ENCODE measurements around the gene HOXC4. TPM values are rescaled to one million over a fixed set of nuclear protein-coding genes. Genes with fewer than 3 reads are reported as not detected.
A peak's percentile ranks its signal among the peaks of the same experiment; 100 is the strongest.

The HOXC4 gene
- total and polyA plus RNA-seq, 2 donors (not counting 1 experiment from before 2014, with no cell fraction given) = 0.17 TPM

- TF ChIP-seq EZH2 (IDR thresholded peaks at IDR 0.05; ENCODE audit: low read length, missing control alignments) (peak; percentile 68), CTCF (conservative IDR thresholded peaks at IDR 0.05 in 1 of 2, IDR thresholded peaks at IDR 0.05 in 1 of 2; ENCODE audit: low read depth in 1 of 2, low read length in 2 of 2) (no peak)
- Histone ChIP-seq H3K79me2 (ENCODE audit: control insufficient read depth, insufficient read depth, low read length) (no peaks in the 10 kb centered on the region), H3K4me3 (replicated peaks in 1 of 4; ENCODE audit: control extremely low read depth in 1 of 4, insufficient read depth in 1 of 4, low read depth in 3 of 4, low read length in 4 of 4) (no peak overlapping the region), H4K20me1 (ENCODE audit: control insufficient read depth, extremely low read depth, insufficient read depth, low read length) (no peaks in the 10 kb centered on the region), H3K27me3 (ENCODE audit: control insufficient read depth, insufficient read depth, low read length) (peaks cover 56% of the 10 kb centered on the region), H3K4me1 (ENCODE audit: control insufficient read depth, extremely low read depth, insufficient read depth, low read length) (no peaks in the 10 kb centered on the region), H3K9me3 (ENCODE audit: control insufficient read depth, insufficient read depth, low read depth, low read length) (no peaks in the 10 kb centered on the region), H3K9ac (ENCODE audit: insufficient read depth, low read length) (no peak overlapping the region), H3K27ac (ENCODE audit: insufficient read depth, low read length) (no peak overlapping the region), H3K4me2 (ENCODE audit: extremely low read depth, insufficient read depth, low read length) (peak overlapping the region; percentile 32), H2AFZ (ENCODE audit: low read length) (no peak overlapping the region), H3K36me3 (ENCODE audit: control insufficient read depth, insufficient read depth, low read length) (no peaks in the 10 kb centered on the region)
- DNase-seq (ENCODE audit: low read depth in 2 of 2) = no peak
Measured at GRCh38 chr12:54014377-54015017, 39.1 kb upstream of the HOXC4 start.

DNA sequence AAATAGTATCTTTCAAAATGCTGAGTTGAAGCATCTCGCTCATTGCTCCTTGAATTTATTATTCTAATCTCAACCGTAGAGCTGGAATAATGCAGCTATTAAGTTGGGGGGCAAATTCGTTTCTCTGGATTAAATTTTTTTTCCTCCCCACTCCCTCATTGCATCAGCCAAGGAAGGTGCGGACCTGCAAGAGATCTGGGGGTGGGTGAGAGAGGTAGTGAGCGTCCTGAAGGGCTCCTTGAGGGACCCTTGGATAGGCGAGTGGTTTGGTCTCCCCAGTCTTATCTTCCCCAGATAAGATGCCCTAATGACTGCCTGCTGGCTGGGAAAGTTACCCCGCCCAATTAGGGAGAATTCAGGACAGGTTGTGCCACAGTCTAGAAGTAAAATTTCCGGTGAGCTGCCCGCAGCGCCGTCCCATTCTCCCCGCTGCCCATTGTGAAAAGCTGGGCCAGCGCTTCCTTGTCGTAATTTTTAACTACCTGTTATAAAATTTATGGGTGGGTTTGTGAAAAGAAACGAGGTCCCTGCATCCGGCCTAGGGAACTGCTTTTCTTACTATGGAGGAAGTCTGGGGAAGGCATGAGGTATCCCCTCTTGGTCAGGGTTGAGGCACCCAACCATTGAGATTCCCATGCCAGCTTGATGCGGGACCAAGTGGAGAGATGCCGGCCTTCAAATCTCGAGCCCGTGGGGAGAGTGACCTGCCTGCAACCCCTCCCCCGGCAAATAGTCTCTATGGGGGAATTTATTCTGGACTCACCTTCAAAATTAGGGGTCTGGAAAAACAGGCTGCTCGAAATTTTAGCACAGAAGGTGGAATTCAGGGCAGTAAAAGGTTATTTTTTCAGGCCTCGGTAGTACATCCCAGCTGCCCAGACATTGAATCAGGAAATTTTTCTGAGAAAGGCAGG, 38.4 kb upstream of the HOXC4 start:
- no peak overlapping the region for H3K27ac ChIP-seq (ENCODE audit: insufficient read depth, low read length)

More for the DNA sequence above, 38.4 kb upstream of the HOXC4 start:
- Histone ChIP-seq H3K27me3 (ENCODE audit: control insufficient read depth, insufficient read depth, low read length) (peaks cover 52% of the 10 kb centered on the region), H3K9me3 (ENCODE audit: control insufficient read depth, insufficient read depth, low read depth, low read length) (no peaks in the 10 kb centered on the region), H3K4me1 (ENCODE audit: control insufficient read depth, extremely low read depth, insufficient read depth, low read length) (no peaks in the 10 kb centered on the region), H2AFZ (ENCODE audit: low read length) (no peak overlapping the region), H3K4me2 (ENCODE audit: extremely low read depth, insufficient read depth, low read length) (no peak overlapping the region), H3K4me3 (replicated peaks in 1 of 4; ENCODE audit: control extremely low read depth in 1 of 4, insufficient read depth in 1 of 4, low read depth in 3 of 4, low read length in 4 of 4) (no peak overlapping the region), H4K20me1 (ENCODE audit: control insufficient read depth, extremely low read depth, insufficient read depth, low read length) (no peaks in the 10 kb centered on the region), H3K36me3 (ENCODE audit: control insufficient read depth, insufficient read depth, low read length) (no peaks in the 10 kb centered on the region), H3K9ac (ENCODE audit: insufficient read depth, low read length) (no peak overlapping the region), H3K79me2 (ENCODE audit: control insufficient read depth, insufficient read depth, low read length) (no peaks in the 10 kb centered on the region)
- peak; percentile 92 for TF ChIP-seq EZH2 (IDR thresholded peaks at IDR 0.05; ENCODE audit: low read length, missing control alignments)
- TF ChIP-seq CTCF (conservative IDR thresholded peaks at IDR 0.05 in 1 of 2, IDR thresholded peaks at IDR 0.05 in 1 of 2; ENCODE audit: low read depth in 1 of 2, low read length in 2 of 2) = no peak
- no peak for DNase-seq (ENCODE audit: low read depth in 2 of 2)

Data from fibroblast of lung (primary cell).